ENCODE data around the gene MTARC1.

The MTARC1 gene

GRCh38 chr1:220747437-220748088 is 39.1 kb upstream of the MTARC1 start:
- Histone ChIP-seq H3K27me3 (ENCODE audit: insufficient read depth, low read length, poor library complexity) (no peaks in the 10 kb centered on the region), H3K56ac (ENCODE audit: low read length) (peak overlapping the region; percentile 94), H3K79me2 (ENCODE audit: control insufficient read depth, insufficient read depth, low read length) (no peaks in the 10 kb centered on the region), H3K4me1 (ENCODE audit: control insufficient read depth, low read depth, low read length) (peaks cover 14% of the 10 kb centered on the region), H2AK5ac (ENCODE audit: low read length) (no peak overlapping the region), H4K8ac (ENCODE audit: low read depth, low read length) (no peak overlapping the region), H2BK5ac (ENCODE audit: low read length) (no peak overlapping the region), H2BK15ac (replicated peaks; ENCODE audit: low read depth) (no peak overlapping the region), H3K4ac (ENCODE audit: low read depth, low read length) (no peak overlapping the region), H3K79me1 (ENCODE audit: low read length) (no peaks in the 10 kb centered on the region), H3K4me2 (ENCODE audit: low read length) (peak overlapping the region; percentile 78), H3K23ac (ENCODE audit: low read length) (no peak overlapping the region), H3K36me3 (ENCODE audit: control insufficient read depth, insufficient read depth, low read length) (no peaks in the 10 kb centered on the region), H2BK120ac (ENCODE audit: low read depth, low read length) (no peak overlapping the region), H3K27ac (ENCODE audit: low read depth, low read length) (no peak overlapping the region), H3K9ac (ENCODE audit: low read length) (peak overlapping the region; percentile 84), H3K18ac (ENCODE audit: low read length) (no peak overlapping the region), H4K5ac (ENCODE audit: low read length) (no peak overlapping the region), H3K4me3 (ENCODE audit: low read length) (peak overlapping the region; percentile 30)
- DNase-seq, result no peak
- no CpG with 5 or more reads among the region's 18 CpGs for WGBS (ENCODE audit: extremely low coverage, insufficient coverage, low lambda C conversion rate)

DNA sequence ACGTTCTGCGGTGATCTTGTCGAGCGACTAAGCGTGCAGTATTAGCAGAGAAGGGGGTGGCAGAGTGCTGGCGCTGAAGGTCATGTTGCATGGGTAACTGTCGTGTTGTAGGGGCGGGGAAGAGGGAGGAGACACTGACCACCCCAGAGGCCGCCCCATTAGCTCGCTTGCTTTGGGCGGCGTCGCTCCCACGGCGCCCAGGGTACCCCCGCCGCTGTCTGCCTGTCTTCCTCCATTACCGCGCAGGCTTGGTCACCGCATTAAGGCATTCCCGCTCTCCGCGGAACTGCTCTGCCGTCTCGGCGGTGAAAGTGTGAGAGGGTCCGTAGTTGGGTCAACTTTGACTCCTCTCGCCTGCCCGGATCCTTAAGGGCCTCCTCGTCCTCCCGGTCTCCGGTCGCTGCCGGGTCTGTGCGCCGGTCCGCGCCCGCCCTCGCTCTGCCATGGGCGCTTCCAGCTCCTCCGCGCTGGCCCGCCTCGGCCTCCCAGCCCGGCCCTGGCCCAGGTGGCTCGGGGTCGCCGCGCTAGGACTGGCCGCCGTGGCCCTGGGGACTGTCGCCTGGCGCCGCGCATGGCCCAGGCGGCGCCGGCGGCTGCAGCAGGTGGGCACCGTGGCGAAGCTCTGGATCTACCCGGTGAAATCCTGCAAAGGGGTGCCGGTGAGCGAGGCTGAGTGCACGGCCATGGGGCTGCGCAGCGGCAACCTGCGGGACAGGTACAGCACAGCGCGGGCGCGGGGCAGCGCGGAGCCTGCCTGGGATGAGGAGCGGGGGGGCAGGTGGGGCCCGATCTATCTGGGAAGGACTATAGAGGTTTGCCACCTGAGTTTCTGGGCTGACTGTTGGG is 38.4 kb upstream of the MTARC1 start, which contains the start of gene MTARC2:
Gene MTARC2, plus strand, starts transcription at position 234 of the 846 bp plus-strand sequence. Its CDS starts 210 bp downstream, at position 444.
- peak within 1 kb of the TSS; percentile 69 for H3K4me3 ChIP-seq (ENCODE audit: low read length)
- H3K4ac ChIP-seq (ENCODE audit: low read depth, low read length), result no peak within 1 kb of the TSS
- H4K5ac ChIP-seq (ENCODE audit: low read length), result no peak within 1 kb of the TSS
- no peaks in the 10 kb centered on the region for H3K79me2 ChIP-seq (ENCODE audit: control insufficient read depth, insufficient read depth, low read length)
- H3K79me1 ChIP-seq (ENCODE audit: low read length), result no peaks in the 10 kb centered on the region
- peak within 1 kb of the TSS; percentile 84 for H3K9ac ChIP-seq (ENCODE audit: low read length)
- H3K27ac ChIP-seq (ENCODE audit: low read depth, low read length), result no peak within 1 kb of the TSS
- H2BK120ac ChIP-seq (ENCODE audit: low read depth, low read length), result no peak within 1 kb of the TSS
- H3K36me3 ChIP-seq (ENCODE audit: control insufficient read depth, insufficient read depth, low read length), result no peaks in the 10 kb centered on the region
- H2AK5ac ChIP-seq (ENCODE audit: low read length), result peak within 1 kb of the TSS; percentile 30
- peak; percentile 90 for DNase-seq
- no peak within 1 kb of the TSS for H4K8ac ChIP-seq (ENCODE audit: low read depth, low read length)
- H3K23ac ChIP-seq (ENCODE audit: low read length), result peak within 1 kb of the TSS; percentile 86
- no CpG with 5 or more reads among the region's 77 CpGs for WGBS (ENCODE audit: extremely low coverage, insufficient coverage, low lambda C conversion rate)
- H3K4me1 ChIP-seq (ENCODE audit: control insufficient read depth, low read depth, low read length), result peaks cover 14% of the 10 kb centered on the region
- H3K18ac ChIP-seq (ENCODE audit: low read length), result peak within 1 kb of the TSS; percentile 25
- H3K27me3 ChIP-seq (ENCODE audit: insufficient read depth, low read length, poor library complexity), result no peaks in the 10 kb centered on the region
- no peak within 1 kb of the TSS for H2BK15ac ChIP-seq (replicated peaks; ENCODE audit: low read depth)
- peak within 1 kb of the TSS; percentile 78 for H3K4me2 ChIP-seq (ENCODE audit: low read length)
- peak within 1 kb of the TSS; percentile 94 for H3K56ac ChIP-seq (ENCODE audit: low read length)
- no peak within 1 kb of the TSS for H2BK5ac ChIP-seq (ENCODE audit: low read length)

GRCh38 chr1:220748936-220749335 is 37.8 kb upstream of the MTARC1 start:
- Histone ChIP-seq H4K8ac (ENCODE audit: low read depth, low read length) (no peak overlapping the region), H3K23ac (ENCODE audit: low read length) (peak overlapping the region; percentile 86), H3K56ac (ENCODE audit: low read length) (peak overlapping the region; percentile 94), H4K5ac (ENCODE audit: low read length) (no peak overlapping the region), H2BK5ac (ENCODE audit: low read length) (no peak overlapping the region), H2BK120ac (ENCODE audit: low read depth, low read length) (no peak overlapping the region), H2AK5ac (ENCODE audit: low read length) (peak overlapping the region; percentile 30), H3K79me2 (ENCODE audit: control insufficient read depth, insufficient read depth, low read length) (no peaks in the 10 kb centered on the region), H2BK15ac (replicated peaks; ENCODE audit: low read depth) (no peak overlapping the region), H3K27me3 (ENCODE audit: insufficient read depth, low read length, poor library complexity) (no peaks in the 10 kb centered on the region), H3K4ac (ENCODE audit: low read depth, low read length) (no peak overlapping the region), H3K4me3 (ENCODE audit: low read length) (peak overlapping the region; percentile 69), H3K79me1 (ENCODE audit: low read length) (no peaks in the 10 kb centered on the region), H3K4me2 (ENCODE audit: low read length) (peak overlapping the region; percentile 78), H3K4me1 (ENCODE audit: control insufficient read depth, low read depth, low read length) (peaks cover 14% of the 10 kb centered on the region), H3K9ac (ENCODE audit: low read length) (peak overlapping the region; percentile 84), H3K36me3 (ENCODE audit: control insufficient read depth, insufficient read depth, low read length) (no peaks in the 10 kb centered on the region), H3K18ac (ENCODE audit: low read length) (no peak overlapping the region), H3K27ac (ENCODE audit: low read depth, low read length) (no peak overlapping the region)
- WGBS (ENCODE audit: extremely low coverage, insufficient coverage, low lambda C conversion rate), result no CpG with 5 or more reads among the region's 3 CpGs
- DNase-seq, result no peak

GRCh38 chr1:220750131-220750515 is 36.6 kb upstream of the MTARC1 start:
- H3K27ac ChIP-seq (ENCODE audit: low read depth, low read length), result no peak overlapping the region
- H2BK120ac ChIP-seq (ENCODE audit: low read depth, low read length), result no peak overlapping the region
- H4K5ac ChIP-seq (ENCODE audit: low read length), result no peak overlapping the region
- no peak overlapping the region for H2AK5ac ChIP-seq (ENCODE audit: low read length)
- no peak overlapping the region for H3K56ac ChIP-seq (ENCODE audit: low read length)
- no peaks in the 10 kb centered on the region for H3K79me2 ChIP-seq (ENCODE audit: control insufficient read depth, insufficient read depth, low read length)
- no peak overlapping the region for H2BK5ac ChIP-seq (ENCODE audit: low read length)
- H3K36me3 ChIP-seq (ENCODE audit: control insufficient read depth, insufficient read depth, low read length), result no peaks in the 10 kb centered on the region
- no peak overlapping the region for H3K23ac ChIP-seq (ENCODE audit: low read length)
- no peak for DNase-seq
- no peaks in the 10 kb centered on the region for H3K27me3 ChIP-seq (ENCODE audit: insufficient read depth, low read length, poor library complexity)
- no peak overlapping the region for H3K9ac ChIP-seq (ENCODE audit: low read length)
- H4K8ac ChIP-seq (ENCODE audit: low read depth, low read length), result no peak overlapping the region
- H3K4me2 ChIP-seq (ENCODE audit: low read length), result no peak overlapping the region
- no peak overlapping the region for H3K18ac ChIP-seq (ENCODE audit: low read length)
- no peak overlapping the region for H2BK15ac ChIP-seq (replicated peaks; ENCODE audit: low read depth)
- H3K4me3 ChIP-seq (ENCODE audit: low read length), result no peak overlapping the region
- H3K4me1 ChIP-seq (ENCODE audit: control insufficient read depth, low read depth, low read length), result peaks cover 14% of the 10 kb centered on the region
- H3K79me1 ChIP-seq (ENCODE audit: low read length), result no peaks in the 10 kb centered on the region
- WGBS (ENCODE audit: extremely low coverage, insufficient coverage, low lambda C conversion rate), result no CpG with 5 or more reads among the region's 6 CpGs
- H3K4ac ChIP-seq (ENCODE audit: low read depth, low read length), result no peak overlapping the region

DNA sequence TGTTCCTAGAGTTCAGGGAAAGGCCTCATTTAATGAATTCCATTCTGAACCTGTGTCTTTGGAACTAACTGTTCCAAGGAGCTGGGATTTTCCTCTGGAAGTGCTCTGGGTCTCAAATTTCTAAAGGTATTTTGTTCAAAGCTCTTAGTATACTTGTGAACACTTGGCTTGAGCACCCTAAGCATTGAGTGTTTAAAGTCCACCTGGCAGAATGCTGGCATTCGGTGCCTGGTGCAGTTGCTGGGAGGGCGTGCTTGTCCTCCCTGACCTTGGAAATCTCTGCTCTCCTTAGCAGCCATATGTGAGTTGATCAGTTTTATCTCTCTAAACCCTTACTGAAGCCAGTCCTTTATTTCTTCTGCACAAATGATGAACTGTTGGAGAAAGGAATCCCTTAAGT is 35.6 kb upstream of the MTARC1 start:
- Histone ChIP-seq H3K4me1 (ENCODE audit: control insufficient read depth, low read depth, low read length) (peaks cover 14% of the 10 kb centered on the region), H2AK5ac (ENCODE audit: low read length) (no peak overlapping the region), H3K4me2 (ENCODE audit: low read length) (no peak overlapping the region), H4K5ac (ENCODE audit: low read length) (no peak overlapping the region), H4K8ac (ENCODE audit: low read depth, low read length) (no peak overlapping the region), H3K4ac (ENCODE audit: low read depth, low read length) (no peak overlapping the region), H3K18ac (ENCODE audit: low read length) (no peak overlapping the region), H2BK5ac (ENCODE audit: low read length) (no peak overlapping the region), H2BK15ac (replicated peaks; ENCODE audit: low read depth) (no peak overlapping the region), H3K56ac (ENCODE audit: low read length) (no peak overlapping the region), H3K9ac (ENCODE audit: low read length) (no peak overlapping the region), H3K27me3 (ENCODE audit: insufficient read depth, low read length, poor library complexity) (no peaks in the 10 kb centered on the region), H3K27ac (ENCODE audit: low read depth, low read length) (no peak overlapping the region), H3K79me2 (ENCODE audit: control insufficient read depth, insufficient read depth, low read length) (no peaks in the 10 kb centered on the region), H3K79me1 (ENCODE audit: low read length) (no peaks in the 10 kb centered on the region), H3K36me3 (ENCODE audit: control insufficient read depth, insufficient read depth, low read length) (no peaks in the 10 kb centered on the region), H3K4me3 (ENCODE audit: low read length) (no peak overlapping the region), H2BK120ac (ENCODE audit: low read depth, low read length) (no peak overlapping the region), H3K23ac (ENCODE audit: low read length) (no peak overlapping the region)
- DNase-seq, result no peak
- WGBS (ENCODE audit: extremely low coverage, insufficient coverage, low lambda C conversion rate), result no CpG with 5 or more reads among the region's 2 CpGs
